ENCODE measurements around the gene NLRP7. TPM values are rescaled to one million over a fixed set of nuclear protein-coding genes. Genes with fewer than 3 reads are reported as not detected.
"Not testable (repeated sequence)": the region's sequence is repeated elsewhere in the genome, so short reads cannot be mapped to it uniquely, and the experiment has no call there.

The NLRP7 gene
- total RNA-seq, 1 donor from 2014 or later, result not detected

GRCh38 chr19:54959840-54960239, 12.5 kb upstream of the NLRP7 start:
- Histone ChIP-seq H3K27me3 (ENCODE audit: control insufficient read depth, insufficient read depth, low read length) (no peaks in the 10 kb centered on the region), H3K36me3 (ENCODE audit: control insufficient read depth, insufficient read depth, low read length) (no peaks in the 10 kb centered on the region), H3K4me3 (ENCODE audit: low read depth, low read length) (no peak overlapping the region)
- no peak for DNase-seq (ENCODE audit: low read depth)
- TF ChIP-seq CTCF (IDR thresholded peaks at IDR 0.05; ENCODE audit: insufficient read depth, low read length, poor library complexity, severe bottlenecking), result no peak

- no peak overlapping the region for H3K4me3 ChIP-seq (ENCODE audit: low read depth, low read length)
- no peak for TF ChIP-seq CTCF (IDR thresholded peaks at IDR 0.05; ENCODE audit: insufficient read depth, low read length, poor library complexity, severe bottlenecking)
- no peaks in the 10 kb centered on the region for H3K36me3 ChIP-seq (ENCODE audit: control insufficient read depth, insufficient read depth, low read length)
- DNase-seq (ENCODE audit: low read depth), result no peak
- H3K27me3 ChIP-seq (ENCODE audit: control insufficient read depth, insufficient read depth, low read length), result no peaks in the 10 kb centered on the region
These were observed 8.0 kb upstream of the NLRP7 start for GRCh38 chr19:54955376-54955775.

- not testable (repeated sequence) for H3K36me3 ChIP-seq (ENCODE audit: control insufficient read depth, insufficient read depth, low read length); H3K4me3 ChIP-seq (ENCODE audit: low read depth, low read length); DNase-seq (ENCODE audit: low read depth); H3K27me3 ChIP-seq (ENCODE audit: control insufficient read depth, insufficient read depth, low read length)
These were observed 6.0 kb upstream of the NLRP7 start for GRCh38 chr19:54953345-54953713.

GRCh38 chr19:54952591-54953344, 5.4 kb upstream of the NLRP7 start:
- no peaks in the 10 kb centered on the region for H3K27me3 ChIP-seq (ENCODE audit: control insufficient read depth, insufficient read depth, low read length)
- no peak overlapping the region for H3K4me3 ChIP-seq (ENCODE audit: low read depth, low read length)
- no peak for TF ChIP-seq CTCF (IDR thresholded peaks at IDR 0.05; ENCODE audit: insufficient read depth, low read length, poor library complexity, severe bottlenecking)
- DNase-seq (ENCODE audit: low read depth), result no peak
- H3K36me3 ChIP-seq (ENCODE audit: control insufficient read depth, insufficient read depth, low read length), result no peaks in the 10 kb centered on the region

GRCh38 chr19:54950580-54950979, 3.2 kb upstream of the NLRP7 start:
- DNase-seq (ENCODE audit: low read depth), result not testable (repeated sequence)

GRCh38 chr19:54949412-54949811, 2.1 kb upstream of the NLRP7 start:
- H3K27me3 ChIP-seq (ENCODE audit: control insufficient read depth, insufficient read depth, low read length), result no peaks in the 10 kb centered on the region
- no peaks in the 10 kb centered on the region for H3K36me3 ChIP-seq (ENCODE audit: control insufficient read depth, insufficient read depth, low read length)
- H3K4me3 ChIP-seq (ENCODE audit: low read depth, low read length), result no peak overlapping the region
- DNase-seq (ENCODE audit: low read depth), result no peak
- no peak for TF ChIP-seq CTCF (IDR thresholded peaks at IDR 0.05; ENCODE audit: insufficient read depth, low read length, poor library complexity, severe bottlenecking)

More at GRCh38 chr19:54950580-54950979, 3.2 kb upstream of the NLRP7 start:
- H3K27me3 ChIP-seq (ENCODE audit: control insufficient read depth, insufficient read depth, low read length); H3K4me3 ChIP-seq (ENCODE audit: low read depth, low read length); H3K36me3 ChIP-seq (ENCODE audit: control insufficient read depth, insufficient read depth, low read length): not testable (repeated sequence)

- H3K27me3 ChIP-seq (ENCODE audit: control insufficient read depth, insufficient read depth, low read length); H3K4me3 ChIP-seq (ENCODE audit: low read depth, low read length); DNase-seq (ENCODE audit: low read depth): not testable (repeated sequence)
These were observed 3.5 kb downstream of the NLRP7 start for GRCh38 chr19:54943772-54944361.

GRCh38 chr19:54939538-54939937, 7.8 kb downstream of the NLRP7 start:
- not testable (repeated sequence) for H3K4me3 ChIP-seq (ENCODE audit: low read depth, low read length); DNase-seq (ENCODE audit: low read depth); H3K36me3 ChIP-seq (ENCODE audit: control insufficient read depth, insufficient read depth, low read length); H3K27me3 ChIP-seq (ENCODE audit: control insufficient read depth, insufficient read depth, low read length)

More at GRCh38 chr19:54943772-54944361, 3.5 kb downstream of the NLRP7 start:
- not testable (repeated sequence) for H3K36me3 ChIP-seq (ENCODE audit: control insufficient read depth, insufficient read depth, low read length)

Data from kidney epithelial cell (primary cell).